Activated CD8-positive, alpha-beta memory T cell treated with anti-CD3 and anti-CD28 coated beads for 36 hours (primary cell): ENCODE data around the gene MEIG1. TPM values are rescaled to one million over a fixed set of nuclear protein-coding genes. Genes with fewer than 3 reads are reported as not detected.
"Not testable (repeated sequence)": the region's sequence is repeated elsewhere in the genome, so short reads cannot be mapped to it uniquely, and the experiment has no call there.

Experiments used
- CTCF ChIA-PET: fragments of 350-600 bp; sonication (Branson Sonifier 250); formaldehyde crosslinking; loops from one replicate; lab custom pipeline; 2021; ENCODE audit warnings: antibody characterized with exemption; lab: Charles Lee
- POLR2A ChIA-PET: fragments of 350-600 bp; sonication (Branson Sonifier 250); formaldehyde crosslinking; loops from one replicate; lab custom pipeline; 2021; ENCODE audit warnings: antibody characterized with exemption; lab: Charles Lee
- total RNA-seq, 2 experiments: library from RNA; stranded (reverse); gene quantifications; one replicate each; pipeline ENCODE4 v1.2.3, GENCODE V29; 2021

MEIG1 gene, protein sequence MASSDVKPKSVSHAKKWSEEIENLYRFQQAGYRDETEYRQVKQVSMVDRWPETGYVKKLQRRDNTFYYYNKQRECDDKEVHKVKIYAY
- total RNA-seq = 1 to 10 TPM in 1 of 2 experiments, under 1 TPM in 1; 0.42 to 1.3 TPM

DNA sequence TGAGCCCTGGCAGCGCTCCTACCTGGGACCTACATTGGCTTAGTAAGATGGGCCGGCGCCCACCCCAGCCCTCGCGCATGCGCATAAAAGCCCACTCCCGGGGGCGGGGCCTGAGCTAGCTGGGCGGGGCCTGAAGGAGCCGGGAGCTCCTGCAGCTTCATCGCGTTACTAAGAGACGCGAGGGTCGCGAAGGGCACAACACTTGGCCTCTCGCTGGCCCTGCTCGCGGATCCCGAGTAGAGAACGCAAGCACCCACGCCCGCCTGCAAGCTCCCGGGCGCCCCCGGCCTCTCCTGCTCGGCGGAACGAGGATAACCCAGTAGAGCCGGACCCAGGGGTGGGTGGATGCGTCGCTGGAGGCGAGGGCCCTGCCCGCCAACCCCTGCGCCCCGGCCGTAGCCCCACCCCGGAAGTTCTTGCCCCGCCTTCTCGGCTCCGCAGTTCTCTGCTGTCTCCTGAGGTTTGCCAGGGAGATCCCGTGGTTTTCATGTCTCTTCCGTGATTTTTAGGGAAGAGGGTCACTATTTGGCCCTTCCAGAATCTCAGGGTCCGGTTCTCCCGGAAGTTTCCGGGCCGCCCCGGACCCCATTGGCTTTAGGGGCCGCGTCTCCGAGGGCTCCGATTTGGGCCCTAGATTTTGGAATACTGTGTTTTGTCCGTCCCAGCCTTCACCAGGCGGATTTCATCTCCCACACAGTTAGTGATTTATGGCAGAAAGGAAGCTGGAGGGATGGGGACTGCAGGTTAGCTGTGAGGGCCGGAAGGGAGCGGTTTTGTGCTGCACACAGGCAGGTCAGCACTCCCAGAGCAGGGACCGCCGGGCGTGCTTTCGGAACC, at the start of gene MEIG1:
TSS of gene MEIG1 (plus strand) at position 168 of the 837 bp plus-strand sequence. CDS start 7,081 bp downstream, outside the sequence.
- ChIA-PET CTCF (interaction anchor here (0.6 to 1.1 kb wide), 3 partner anchors 12 to 127 kb away, joined by 3 to 5 read pairs (median 3); no protein-coding TSS in a partner anchor), POLR2A (interaction anchor here (1.0 to 1.9 kb wide), 2 partner anchors 81 to 121 kb away, joined by 3 to 6 read pairs; partner anchors contain the start of genes CDNF, HSPA14, MSANTD7 and SUV39H2)

DNA sequence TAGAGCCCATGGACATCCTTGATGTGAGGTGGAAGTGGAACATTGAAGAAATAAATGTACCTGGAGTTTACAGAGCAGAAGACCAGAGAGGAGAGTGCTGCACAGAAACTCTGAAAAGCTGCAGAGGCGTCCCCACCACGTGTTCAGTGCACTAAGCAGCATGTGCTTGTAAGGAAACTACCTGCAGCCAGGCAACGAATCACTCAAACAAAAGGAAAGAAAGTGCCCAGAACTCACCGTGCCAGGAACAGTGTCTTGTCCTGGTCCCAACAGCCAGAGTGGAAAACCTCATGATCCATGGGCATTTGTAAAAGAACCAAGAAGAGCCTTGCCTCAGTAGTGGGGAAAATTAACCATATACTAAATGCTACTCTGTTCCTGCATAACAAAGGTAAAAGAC, 48.2 kb upstream of the MEIG1 start:
- ChIA-PET CTCF (no interaction called here), POLR2A (no interaction called here)

DNA sequence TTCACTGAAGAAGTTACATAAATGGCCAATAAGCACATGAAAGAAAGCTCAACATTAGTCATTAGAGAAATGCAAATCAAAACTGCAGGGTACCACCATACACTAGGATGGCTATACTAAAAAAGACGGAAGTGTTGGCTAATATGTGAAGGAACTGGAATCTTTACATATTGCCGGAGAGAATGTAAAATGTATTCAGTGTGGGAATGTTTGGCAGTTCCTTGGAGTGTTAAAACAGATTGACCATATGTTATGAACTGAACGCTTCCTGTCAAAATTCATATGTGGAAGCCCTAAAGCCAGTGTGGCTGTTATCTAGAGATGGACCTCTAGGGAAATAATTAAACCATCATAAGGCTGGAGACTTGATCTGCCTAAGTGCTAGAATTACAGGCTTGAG, 47.4 kb upstream of the MEIG1 start:
- POLR2A ChIA-PET = no interaction called here
- CTCF ChIA-PET = no interaction called here

DNA sequence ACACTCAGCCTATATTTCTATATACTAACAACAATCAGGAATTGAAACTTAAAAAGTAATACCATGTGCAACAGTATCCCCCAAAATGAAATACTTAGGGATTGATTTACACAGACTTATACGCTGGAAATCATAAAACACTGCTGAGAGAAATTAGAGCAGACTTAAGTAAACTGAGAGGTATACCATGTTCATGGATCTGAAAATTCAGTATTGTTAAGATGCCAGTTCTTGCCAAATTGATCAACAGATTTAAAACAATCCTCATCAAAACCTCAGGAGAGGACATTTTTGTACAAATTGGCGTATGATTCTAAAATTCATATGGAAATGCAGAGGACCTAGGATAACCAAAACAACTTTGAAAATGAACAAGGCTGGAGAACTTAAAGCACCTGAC, 42.6 kb upstream of the MEIG1 start:
- ChIA-PET CTCF (no interaction called here), POLR2A (no interaction called here)

DNA sequence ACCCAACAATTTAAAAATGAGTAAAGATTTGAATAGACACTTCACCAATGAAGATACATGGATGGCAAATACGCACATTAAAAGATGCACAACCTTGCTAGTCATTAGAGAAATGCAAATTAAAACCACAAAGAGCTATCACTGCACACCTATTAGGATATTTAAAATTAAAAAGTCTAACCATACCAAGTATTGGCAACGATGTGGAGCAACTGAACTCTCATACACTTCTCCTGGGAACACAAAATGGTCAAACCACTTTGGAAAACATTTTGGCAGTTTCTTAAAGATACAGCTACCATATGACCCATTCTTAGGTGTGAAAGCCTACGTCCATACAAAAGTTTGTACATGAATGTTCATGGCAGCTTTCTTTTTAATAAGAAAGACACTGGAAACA, 41.4 kb upstream of the MEIG1 start:
- ChIA-PET POLR2A (no interaction called here), CTCF (no interaction called here)

DNA sequence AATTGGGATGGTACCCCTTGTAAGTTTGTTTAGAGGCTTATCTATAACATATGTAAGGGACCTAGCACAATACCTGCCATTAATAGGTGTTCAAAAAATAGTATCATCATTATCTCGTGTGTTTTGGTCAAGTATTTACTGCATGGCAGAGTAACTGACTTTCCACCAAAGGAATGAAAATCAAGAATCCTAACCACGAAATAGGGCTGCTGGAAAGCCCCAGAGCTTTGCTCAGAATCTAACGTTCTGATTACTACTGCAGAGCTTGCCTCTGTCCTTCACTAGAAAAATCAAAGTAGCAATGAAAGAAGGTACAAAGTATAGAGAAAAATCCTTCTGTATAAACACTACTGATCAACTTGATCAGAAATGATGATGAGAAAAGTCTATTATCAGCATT, 40.2 kb upstream of the MEIG1 start:
- ChIA-PET POLR2A (no interaction called here), CTCF (no interaction called here)

DNA sequence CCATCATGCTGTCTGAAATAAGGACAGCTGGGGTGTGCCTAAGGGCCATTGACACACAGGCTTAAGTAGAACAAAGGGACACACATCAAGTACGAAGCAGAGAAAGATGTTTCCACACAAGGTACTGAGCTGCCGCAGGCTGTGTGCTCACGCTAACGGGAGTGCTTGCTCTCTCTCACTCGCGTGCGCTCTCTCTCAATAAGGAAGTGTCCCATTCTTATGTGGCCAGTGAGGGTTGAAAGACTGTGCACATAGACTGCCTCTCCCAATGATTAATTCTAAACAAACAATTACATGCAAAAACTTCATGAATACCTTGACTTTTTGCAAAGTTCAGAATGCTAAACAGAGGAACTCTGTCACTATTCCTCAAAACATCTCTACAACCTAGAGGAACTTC, 35.2 kb upstream of the MEIG1 start:
- ChIA-PET POLR2A (no interaction called here), CTCF (no interaction called here)

DNA sequence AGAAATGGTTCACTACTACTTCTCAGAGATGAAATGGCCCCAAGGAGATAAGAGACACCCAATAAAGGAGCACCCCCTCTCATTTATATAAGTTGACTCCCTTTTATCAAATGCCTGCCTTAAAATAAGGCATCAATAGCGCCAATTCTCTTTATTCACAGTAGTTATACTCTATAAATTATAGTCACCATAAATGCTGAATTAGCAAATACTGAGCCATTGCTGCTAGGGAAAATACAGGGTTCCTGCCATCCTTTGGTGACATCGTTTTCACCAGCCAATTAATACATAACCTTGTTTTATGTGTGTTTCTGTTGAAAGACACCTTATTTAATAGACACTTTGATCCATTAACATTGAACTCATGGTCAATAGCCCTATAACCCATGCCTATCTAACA, 33.9 kb upstream of the MEIG1 start:
- CTCF ChIA-PET = no interaction called here
- POLR2A ChIA-PET = no interaction called here

DNA sequence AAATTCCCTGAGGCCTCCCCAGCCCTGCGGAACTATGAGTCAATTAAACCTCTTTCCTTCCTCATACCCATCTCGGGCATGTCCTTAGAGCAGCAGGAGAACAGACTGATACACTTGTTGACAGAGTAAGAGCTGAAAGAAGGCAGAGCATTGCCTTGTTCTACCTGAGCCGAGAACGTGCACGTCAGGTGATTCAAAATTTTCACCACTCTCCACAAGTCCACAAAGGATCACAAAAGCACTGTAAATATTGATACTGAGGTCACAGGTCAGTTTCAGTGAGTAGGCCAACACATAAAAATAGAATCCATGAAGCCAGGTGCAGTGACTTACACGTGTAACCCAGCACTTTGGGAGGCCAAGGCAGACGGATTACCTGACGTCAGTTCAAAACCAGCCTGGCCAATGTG, 33.1 kb upstream of the MEIG1 start:
- ChIA-PET CTCF (no interaction called here), POLR2A (no interaction called here)

DNA sequence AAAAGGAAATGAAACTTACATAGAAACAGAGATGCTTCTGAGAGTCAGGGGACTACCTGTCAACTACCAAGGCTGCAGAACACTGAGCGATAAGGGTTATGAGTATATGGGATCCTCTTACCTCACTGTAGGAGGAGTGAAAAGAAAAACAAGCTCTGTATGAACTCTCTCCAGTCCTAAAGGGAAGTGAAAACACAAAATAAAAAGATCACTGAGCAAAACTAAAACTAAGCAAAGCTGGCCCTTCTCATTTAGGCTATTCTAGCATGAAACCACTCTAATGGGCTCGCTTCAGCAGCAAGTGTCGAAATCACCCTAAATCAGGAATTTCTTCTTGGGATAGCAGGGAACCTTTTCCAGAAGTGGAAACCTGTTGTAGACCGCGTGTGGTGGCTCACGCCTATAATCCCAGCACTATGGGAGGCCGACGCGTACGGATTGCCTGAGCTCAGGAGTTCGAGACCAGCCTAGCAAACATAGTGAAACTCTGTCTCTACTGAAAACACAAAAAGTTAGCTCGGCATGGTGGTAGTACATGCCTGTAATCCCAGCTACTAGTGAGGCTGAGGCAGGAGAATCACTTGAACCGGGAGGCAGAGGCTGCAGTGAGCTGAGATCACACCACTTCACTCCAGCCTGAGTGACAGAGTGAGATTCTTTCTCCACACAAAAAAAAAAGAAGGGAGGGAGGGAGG, 32.3 kb upstream of the MEIG1 start:
- POLR2A ChIA-PET = no interaction called here
- CTCF ChIA-PET = no interaction called here

DNA sequence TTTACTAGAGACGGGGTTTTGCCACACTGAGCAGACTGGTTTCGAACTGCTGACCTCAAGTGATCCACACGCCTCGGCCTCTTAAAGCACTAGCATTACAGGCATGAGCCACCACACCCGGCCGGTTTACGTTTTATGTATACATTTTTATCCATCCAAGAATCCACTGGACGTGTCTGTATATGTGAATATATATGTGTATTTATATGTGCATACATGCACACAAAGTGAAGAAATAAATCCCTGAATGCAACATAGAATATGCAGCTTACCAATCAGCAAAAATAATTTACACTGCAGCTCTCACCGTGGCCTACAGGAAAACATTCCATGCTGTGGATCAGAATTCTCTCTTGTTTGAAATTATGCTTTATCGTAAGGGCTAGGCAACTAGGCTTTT, 28.6 kb upstream of the MEIG1 start:
- POLR2A ChIA-PET = no interaction called here
- CTCF ChIA-PET = no interaction called here

DNA sequence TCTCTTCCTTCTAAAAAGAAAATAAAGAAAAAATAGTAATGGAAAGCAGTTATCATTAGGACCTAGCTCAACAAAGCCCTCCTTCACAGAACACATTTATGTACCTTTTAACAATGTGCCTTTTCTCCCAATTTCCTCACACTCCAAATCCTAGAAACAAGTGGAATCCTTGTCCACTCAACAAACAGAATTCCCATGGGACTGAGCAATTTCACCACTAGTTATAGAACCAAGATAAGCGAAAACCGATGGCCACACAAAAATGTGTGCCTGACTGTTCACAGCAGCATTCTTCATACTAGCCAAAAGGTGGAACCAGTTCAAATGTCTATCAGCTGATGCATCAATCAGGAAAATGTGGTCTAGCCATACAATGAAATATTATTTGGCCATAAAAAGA, 22.6 kb upstream of the MEIG1 start:
- ChIA-PET POLR2A (no interaction called here), CTCF (no interaction called here)

DNA sequence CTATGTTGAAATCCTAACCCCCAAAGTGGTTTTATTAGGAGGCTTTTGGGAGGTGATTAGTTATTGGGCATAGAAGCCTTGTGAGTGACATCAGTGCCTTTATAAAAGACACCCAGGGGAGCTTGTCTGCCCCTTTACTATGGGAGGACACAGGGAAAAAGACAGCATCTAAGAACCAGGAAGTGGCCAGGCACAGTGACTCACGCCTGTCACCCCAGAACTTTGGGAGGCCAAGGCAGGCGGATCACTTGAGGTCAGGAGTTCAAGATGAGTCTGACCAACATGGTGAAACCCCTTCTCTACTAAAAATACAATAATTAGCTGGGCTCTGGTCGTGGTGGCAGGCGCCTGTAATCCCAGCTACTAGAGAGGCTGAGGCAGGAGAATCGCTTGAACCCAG, 20.2 kb upstream of the MEIG1 start:
- CTCF ChIA-PET, POLR2A ChIA-PET: not testable (repeated sequence)

DNA sequence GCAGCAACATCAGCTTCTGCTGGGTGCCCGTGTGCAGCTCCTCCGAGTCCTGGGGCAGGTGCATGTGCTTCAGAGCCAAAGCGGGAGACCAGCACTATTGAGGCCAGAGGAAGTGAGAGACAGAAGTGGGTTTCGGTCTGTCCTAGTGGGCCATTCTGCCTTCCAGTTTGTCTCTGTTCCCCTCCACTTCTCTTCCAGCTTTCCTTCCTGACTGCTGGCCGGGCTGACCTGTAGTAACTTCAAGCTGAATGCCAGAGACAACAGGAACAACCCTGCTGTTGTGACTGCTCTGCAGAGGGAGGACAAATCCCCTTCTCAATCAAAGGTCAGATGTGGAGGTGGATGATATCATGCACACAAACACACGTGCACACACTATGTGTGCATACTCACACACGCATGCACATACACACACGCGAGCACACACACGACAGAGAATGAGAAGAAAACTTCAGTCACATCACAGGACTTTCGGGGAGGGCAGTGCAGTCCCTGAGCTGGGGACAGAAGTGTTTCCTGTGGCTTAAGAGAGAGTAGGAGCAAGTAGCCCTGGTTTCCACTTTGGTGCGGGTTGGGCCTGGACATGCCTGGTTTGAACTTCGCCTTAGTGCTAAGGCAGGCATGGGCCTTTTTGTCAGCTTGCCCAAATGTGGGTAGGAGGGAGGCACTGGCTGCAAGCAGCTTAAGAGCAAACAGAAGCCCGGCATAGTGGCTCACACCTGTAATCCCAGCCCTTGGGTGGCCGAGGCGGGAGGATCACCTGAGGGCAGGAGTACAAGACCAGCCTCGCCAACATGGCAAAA, 16.8 kb upstream of the MEIG1 start:
- CTCF ChIA-PET, POLR2A ChIA-PET: not testable (repeated sequence)

DNA sequence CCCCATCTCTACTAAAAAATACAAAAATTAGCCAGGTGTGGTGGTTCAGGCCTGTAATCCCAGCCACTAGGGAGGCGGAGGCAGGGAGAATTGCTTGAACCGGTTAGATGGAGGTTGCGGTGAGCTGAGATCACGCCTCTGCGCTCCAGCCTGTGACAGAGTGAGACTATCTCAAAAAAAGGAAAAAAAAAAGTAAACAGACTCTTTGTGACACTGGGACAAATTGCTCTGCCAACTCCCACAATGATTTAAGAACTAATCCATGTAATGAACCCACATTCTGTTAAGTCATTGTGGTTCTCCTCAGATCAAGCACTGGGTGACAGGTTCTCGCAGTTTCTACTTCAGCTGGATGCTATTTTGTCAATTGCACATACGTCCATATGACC, 16.2 kb upstream of the MEIG1 start:
- POLR2A ChIA-PET = not testable (repeated sequence)

DNA sequence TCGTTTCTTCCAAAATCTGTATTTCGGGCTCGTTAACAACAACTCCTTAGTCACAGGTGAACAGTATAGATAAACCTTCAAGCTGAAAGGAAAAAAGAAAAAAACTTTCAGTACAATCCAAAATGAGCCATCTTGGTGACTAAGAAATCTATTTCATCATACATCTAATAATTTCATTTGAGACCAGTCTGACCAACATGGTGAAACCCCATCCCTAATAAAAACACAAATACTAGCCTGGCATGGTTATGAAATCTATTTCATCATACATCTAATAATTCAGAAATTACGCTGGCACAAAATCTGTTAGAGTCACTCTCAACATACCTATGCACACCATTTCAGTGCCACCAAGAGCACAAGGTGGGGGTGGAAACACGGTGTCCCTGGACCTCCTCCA, 14.1 kb upstream of the MEIG1 start:
- ChIA-PET CTCF (interaction anchor here (0.7 kb wide), 1 partner anchor 396 kb away, joined by 3 read pairs; no protein-coding TSS in a partner anchor), POLR2A (no interaction called here)

More for the DNA sequence above, 16.2 kb upstream of the MEIG1 start:
- CTCF ChIA-PET = not testable (repeated sequence)

DNA sequence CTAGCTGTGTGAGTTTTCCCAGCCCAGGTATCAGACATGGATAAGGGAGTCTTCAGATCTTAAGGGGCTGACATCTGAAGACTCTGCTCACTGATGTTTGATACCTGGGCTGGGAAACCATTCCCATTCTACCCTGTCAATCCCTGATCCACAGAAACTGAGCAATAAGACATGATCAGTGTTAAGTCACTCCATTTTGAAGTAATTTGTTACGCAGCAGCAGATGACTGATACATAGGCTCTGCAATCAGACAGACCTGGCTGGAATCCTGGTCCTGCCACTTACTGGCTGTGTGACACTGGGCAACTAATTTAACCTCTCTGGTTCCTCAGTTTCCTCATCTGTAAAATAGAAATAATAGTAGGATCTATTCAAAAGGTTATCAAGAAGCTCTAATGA, 11.9 kb upstream of the MEIG1 start:
- ChIA-PET POLR2A (no interaction called here), CTCF (no interaction called here)

DNA sequence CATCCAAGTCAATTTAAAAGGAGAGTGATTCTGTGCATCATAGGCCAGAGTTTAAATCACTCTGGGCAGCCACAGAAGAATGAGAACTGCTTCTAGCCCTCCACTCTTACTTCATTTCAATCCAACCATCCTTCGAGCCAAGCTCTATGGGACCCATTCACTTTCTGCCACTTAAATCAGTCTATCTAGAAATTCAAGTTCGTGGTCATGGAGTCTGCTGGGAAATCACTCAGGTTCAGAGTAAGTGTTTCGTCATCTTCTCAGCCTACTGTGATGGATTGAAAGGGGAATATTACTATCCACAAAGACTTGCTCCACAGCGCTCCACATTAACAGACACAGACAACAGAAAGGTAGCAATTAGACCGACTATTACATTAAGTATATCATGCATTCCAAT, 9.9 kb upstream of the MEIG1 start:
- POLR2A ChIA-PET = no interaction called here
- CTCF ChIA-PET = no interaction called here

DNA sequence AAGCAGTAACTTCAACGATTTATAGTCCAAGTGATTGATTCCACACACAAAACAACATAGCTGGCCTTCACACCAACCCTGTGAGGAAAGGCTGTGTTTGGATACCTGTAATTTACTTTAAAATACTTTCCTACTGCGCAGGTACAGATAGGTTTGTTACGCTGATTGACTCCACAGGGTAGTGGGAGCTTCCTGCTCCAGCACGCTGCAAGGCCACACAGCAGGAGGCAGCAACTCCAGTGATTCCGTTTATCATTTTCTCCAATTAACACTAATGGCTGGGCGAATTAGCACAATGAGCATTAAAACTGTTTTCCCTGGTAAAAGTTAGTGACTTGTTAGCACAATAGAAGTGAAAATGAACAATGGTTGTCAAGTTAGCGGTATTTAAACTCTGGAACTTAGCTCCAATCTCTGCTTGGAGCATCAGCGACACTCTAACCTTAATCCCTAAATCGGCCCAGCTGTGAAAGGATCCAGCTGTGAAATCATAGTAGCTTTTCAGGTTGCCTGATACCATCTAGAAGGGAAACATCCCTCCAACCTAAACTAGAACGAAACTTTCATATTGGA, 6.3 kb upstream of the MEIG1 start:
- ChIA-PET CTCF (interaction anchor here (0.7 to 1.2 kb wide), 5 partner anchors 9 to 416 kb away, joined by 3 to 4 read pairs (median 4); partner anchors contain the start of genes CDNF, HSPA14 and MSANTD7), POLR2A (interaction anchor here (1.0 to 2.6 kb wide), 6 partner anchors 72 to 768 kb away, joined by 3 to 24 read pairs (median 4); partner anchors contain the start of genes CDNF, HSPA14, MSANTD7 and SUV39H2)
